Suprapubic skin (tissue), 4 donors: ENCODE results near the gene NRBF2. TPM values are rescaled to one million over a fixed set of nuclear protein-coding genes. Genes with fewer than 3 reads are reported as not detected.
A peak's percentile ranks its signal among the peaks of the same experiment; 100 is the strongest.

Experiments used
- DNase-seq, 2 donors: peaks; one replicate each; pipeline ENCODE4 v3.0.0-alpha.2; 2019; ENCODE audit warnings: low spot score in 2 of 2
- H3K27ac ChIP-seq: fragments of 200-600 bp; sonication (generic); one replicate; pipeline ENCODE4 v1.5.1; 2019
- H3K27me3 ChIP-seq: fragments of 200-600 bp; sonication (generic); one replicate; pipeline ENCODE4 v1.5.1; 2019
- H3K36me3 ChIP-seq: fragments of 200-600 bp; sonication (generic); one replicate; pipeline ENCODE4 v1.5.1; 2019
- H3K4me1 ChIP-seq: fragments of 200-600 bp; sonication (generic); one replicate; pipeline ENCODE4 v1.5.1; 2019
- H3K4me3 ChIP-seq: fragments of 200-600 bp; sonication (generic); one replicate; pipeline ENCODE4 v1.5.1; 2019; ENCODE audit warnings: mild to moderate bottlenecking
- H3K9me3 ChIP-seq: fragments of 200-600 bp; sonication (generic); one replicate; pipeline ENCODE4 v1.5.1; 2019
- EP300 ChIP-seq: sonication (generic); formaldehyde crosslinking; IDR thresholded peaks from one replicate; pipeline ENCODE4 v1.6.1; 2017; ENCODE audit warnings: antibody characterized with exemption
- POLR2A ChIP-seq, 2 donors: fragments of 450-650 bp; IDR thresholded peaks; one replicate each; pipeline ENCODE4 v1.6.1; 2017; ENCODE audit warnings: antibody characterized with exemption in 2 of 2, mild to moderate bottlenecking in 2 of 2, moderate library complexity in 2 of 2
- POLR2AphosphoS5 ChIP-seq, 3 donors: sonication (generic); formaldehyde crosslinking; IDR thresholded peaks; one replicate each; pipeline ENCODE4 v1.6.1; 2017; ENCODE audit warnings: antibody characterized with exemption in 3 of 3
- WGBS: methylation state at CpG from one replicate; pipeline ENCODE4 v1.1.5; 2018; 5-methylcytosine and 5-hydroxymethylcytosine counted together
- total RNA-seq, 4 donors: library from RNA; depleted of rRNA; stranded (reverse); fragments of >200 nt; gene quantifications; one replicate each; pipeline ENCODE4 v1.1.0, GENCODE V29; 2016
- TF ChIP-seq, protein P1 (sequence below), 2 donors: fragments of 200-600 bp in 1 of 2; fragments of 450-650 bp in 1 of 2; sonication (generic) in 1 of 2; IDR thresholded peaks; one replicate each; pipeline ENCODE4 v1.5.1; 2016 to 2019; ENCODE audit warnings: antibody characterized with exemption in 2 of 2, mild to moderate bottlenecking in 1 of 2, moderate library complexity in 1 of 2

The NRBF2 gene
- total RNA-seq, 4 donors from 2014 or later = 10.9 to 23.2 (median 13.9) TPM

GRCh38 chr10:63157845-63158624 lies 24.9 kb downstream of the NRBF2 start:
- Histone ChIP-seq H3K27ac (no peak overlapping the region), H3K36me3 (peaks cover 18% of the 10 kb centered on the region), H3K4me3 (no peak overlapping the region), H3K27me3 (no peaks in the 10 kb centered on the region), H3K4me1 (peaks cover 3% of the 10 kb centered on the region), H3K9me3 (no peaks in the 10 kb centered on the region)
- DNase-seq = no peak
- TF ChIP-seq EP300 (no peak), POLR2AphosphoS5 (IDR thresholded peaks at IDR 0.05) (no peak), POLR2A (IDR thresholded peaks at IDR 0.05) (no peak)
- TF ChIP-seq, protein P1, sequence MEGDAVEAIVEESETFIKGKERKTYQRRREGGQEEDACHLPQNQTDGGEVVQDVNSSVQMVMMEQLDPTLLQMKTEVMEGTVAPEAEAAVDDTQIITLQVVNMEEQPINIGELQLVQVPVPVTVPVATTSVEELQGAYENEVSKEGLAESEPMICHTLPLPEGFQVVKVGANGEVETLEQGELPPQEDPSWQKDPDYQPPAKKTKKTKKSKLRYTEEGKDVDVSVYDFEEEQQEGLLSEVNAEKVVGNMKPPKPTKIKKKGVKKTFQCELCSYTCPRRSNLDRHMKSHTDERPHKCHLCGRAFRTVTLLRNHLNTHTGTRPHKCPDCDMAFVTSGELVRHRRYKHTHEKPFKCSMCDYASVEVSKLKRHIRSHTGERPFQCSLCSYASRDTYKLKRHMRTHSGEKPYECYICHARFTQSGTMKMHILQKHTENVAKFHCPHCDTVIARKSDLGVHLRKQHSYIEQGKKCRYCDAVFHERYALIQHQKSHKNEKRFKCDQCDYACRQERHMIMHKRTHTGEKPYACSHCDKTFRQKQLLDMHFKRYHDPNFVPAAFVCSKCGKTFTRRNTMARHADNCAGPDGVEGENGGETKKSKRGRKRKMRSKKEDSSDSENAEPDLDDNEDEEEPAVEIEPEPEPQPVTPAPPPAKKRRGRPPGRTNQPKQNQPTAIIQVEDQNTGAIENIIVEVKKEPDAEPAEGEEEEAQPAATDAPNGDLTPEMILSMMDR (IDR thresholded peaks at IDR 0.05) = peak; percentile 64 to 73
- WGBS = 46% methylated on average over 3 of the region's 3 CpGs

DNA sequence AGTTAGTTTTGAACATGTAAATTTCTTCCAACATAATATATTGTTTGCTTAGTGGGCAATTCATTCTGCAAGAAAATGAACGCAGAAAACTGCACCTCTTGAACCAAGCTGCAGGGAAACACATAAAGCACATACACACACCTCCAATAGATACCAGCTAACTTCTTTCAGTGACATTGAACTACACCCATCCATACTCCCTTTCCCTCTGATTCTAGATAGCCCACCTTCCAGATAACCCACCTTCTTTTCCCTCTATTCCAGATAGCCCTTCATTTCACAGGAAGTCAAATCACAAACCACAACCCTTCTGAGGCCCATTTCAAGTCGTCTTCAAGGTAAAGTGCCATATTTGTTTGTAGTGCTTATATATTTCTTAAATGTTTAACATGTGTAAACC lies 28.5 kb downstream of the NRBF2 start:
- H3K36me3 ChIP-seq = peaks cover 13% of the 10 kb centered on the region
- 65% methylated on average over 2 of the region's 2 CpGs for WGBS
- no peaks in the 10 kb centered on the region for H3K9me3 ChIP-seq
- H3K27ac ChIP-seq = no peak overlapping the region
- no peaks in the 10 kb centered on the region for H3K4me1 ChIP-seq
- TF ChIP-seq EP300 = no peak
- no peak for TF ChIP-seq POLR2A (IDR thresholded peaks at IDR 0.05)
- no peak for TF ChIP-seq POLR2AphosphoS5 (IDR thresholded peaks at IDR 0.05)
- TF ChIP-seq, protein P1 (IDR thresholded peaks at IDR 0.05) = no peak
- DNase-seq = no peak
- no peaks in the 10 kb centered on the region for H3K27me3 ChIP-seq
- H3K4me3 ChIP-seq = no peak overlapping the region

- H3K36me3 ChIP-seq = peaks cover 13% of the 10 kb centered on the region
- no peaks in the 10 kb centered on the region for H3K27me3 ChIP-seq
- no peak overlapping the region for H3K27ac ChIP-seq
- no peaks in the 10 kb centered on the region for H3K4me1 ChIP-seq
- no peak for DNase-seq
- 55% methylated on average over 2 of the region's 2 CpGs for WGBS
- no peak overlapping the region for H3K4me3 ChIP-seq
- TF ChIP-seq POLR2A (IDR thresholded peaks at IDR 0.05) (no peak), EP300 (no peak), POLR2AphosphoS5 (IDR thresholded peaks at IDR 0.05) (no peak)
- TF ChIP-seq, protein P1 (IDR thresholded peaks at IDR 0.05) = no peak
- no peaks in the 10 kb centered on the region for H3K9me3 ChIP-seq
Observed at GRCh38 chr10:63164166-63164623, 31.1 kb downstream of the NRBF2 start.

- Histone ChIP-seq H3K4me1 (no peaks in the 10 kb centered on the region), H3K36me3 (peaks cover 22% of the 10 kb centered on the region), H3K9me3 (no peaks in the 10 kb centered on the region), H3K27ac (no peak overlapping the region), H3K4me3 (no peak overlapping the region), H3K27me3 (no peaks in the 10 kb centered on the region)
- DNase-seq = no peak
- TF ChIP-seq, protein P1 (IDR thresholded peaks at IDR 0.05) = no peak
- TF ChIP-seq POLR2AphosphoS5 (IDR thresholded peaks at IDR 0.05) (no peak), EP300 (no peak), POLR2A (IDR thresholded peaks at IDR 0.05) (no peak)
- 94% methylated on average over 7 of the region's 7 CpGs for WGBS
Observed at GRCh38 chr10:63165249-63165648, 32.1 kb downstream of the NRBF2 start.

- no peak overlapping the region for H3K27ac ChIP-seq
- no peak for TF ChIP-seq EP300
- TF ChIP-seq POLR2AphosphoS5 (IDR thresholded peaks at IDR 0.05) = no peak
- TF ChIP-seq, protein P1 (IDR thresholded peaks at IDR 0.05) = peak; percentile 56 to 89
- no peak for TF ChIP-seq POLR2A (IDR thresholded peaks at IDR 0.05)
- no peak for DNase-seq
- H3K27me3 ChIP-seq = no peaks in the 10 kb centered on the region
- peaks cover 33% of the 10 kb centered on the region for H3K36me3 ChIP-seq
- no peaks in the 10 kb centered on the region for H3K4me1 ChIP-seq
- 17% methylated on average over 3 of the region's 3 CpGs for WGBS
- H3K9me3 ChIP-seq = no peaks in the 10 kb centered on the region
- H3K4me3 ChIP-seq = no peak overlapping the region
Observed at GRCh38 chr10:63166742-63167258, 33.7 kb downstream of the NRBF2 start.
